PC-9 (cell line): ENCODE measurements around the gene HPCAL1.

ENCODE experiments used
- EZH2 ChIP-seq: fragments of 200-600 bp; sonication (generic); IDR thresholded peaks from 2 replicates; pipeline ENCODE4 v1.8.0; 2017; ENCODE audit warnings: antibody characterized with exemption, low read depth
- TF ChIP-seq, protein P1 (sequence below): fragments of 200-600 bp; sonication (generic); conservative IDR thresholded peaks from 2 replicates; pipeline ENCODE4 v1.6.1; 2017; ENCODE audit warnings: mixed run types, antibody characterized with exemption, mild to moderate bottlenecking, moderate library complexity

DNA sequence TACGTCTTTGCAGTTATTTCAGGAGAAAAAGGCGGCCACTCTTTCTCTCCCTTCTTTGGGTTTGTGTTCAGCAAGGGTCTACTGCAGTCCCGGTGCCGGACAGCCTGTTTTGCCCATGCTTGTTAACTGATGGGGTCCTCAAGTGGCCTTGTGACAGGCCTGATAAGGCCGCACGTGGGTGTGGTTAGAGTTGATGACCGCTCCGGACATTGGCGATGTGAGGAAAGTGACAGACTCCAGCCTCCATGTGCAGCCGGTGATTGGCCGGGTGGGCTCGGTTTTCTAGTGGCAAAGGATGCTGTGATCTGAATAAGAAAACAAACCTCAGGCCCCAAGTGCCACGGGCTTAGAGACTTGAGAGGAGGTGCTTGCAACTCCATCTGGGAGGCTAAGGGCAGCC is 15.6 kb downstream of the HPCAL1 start:
- TF ChIP-seq, protein P1, sequence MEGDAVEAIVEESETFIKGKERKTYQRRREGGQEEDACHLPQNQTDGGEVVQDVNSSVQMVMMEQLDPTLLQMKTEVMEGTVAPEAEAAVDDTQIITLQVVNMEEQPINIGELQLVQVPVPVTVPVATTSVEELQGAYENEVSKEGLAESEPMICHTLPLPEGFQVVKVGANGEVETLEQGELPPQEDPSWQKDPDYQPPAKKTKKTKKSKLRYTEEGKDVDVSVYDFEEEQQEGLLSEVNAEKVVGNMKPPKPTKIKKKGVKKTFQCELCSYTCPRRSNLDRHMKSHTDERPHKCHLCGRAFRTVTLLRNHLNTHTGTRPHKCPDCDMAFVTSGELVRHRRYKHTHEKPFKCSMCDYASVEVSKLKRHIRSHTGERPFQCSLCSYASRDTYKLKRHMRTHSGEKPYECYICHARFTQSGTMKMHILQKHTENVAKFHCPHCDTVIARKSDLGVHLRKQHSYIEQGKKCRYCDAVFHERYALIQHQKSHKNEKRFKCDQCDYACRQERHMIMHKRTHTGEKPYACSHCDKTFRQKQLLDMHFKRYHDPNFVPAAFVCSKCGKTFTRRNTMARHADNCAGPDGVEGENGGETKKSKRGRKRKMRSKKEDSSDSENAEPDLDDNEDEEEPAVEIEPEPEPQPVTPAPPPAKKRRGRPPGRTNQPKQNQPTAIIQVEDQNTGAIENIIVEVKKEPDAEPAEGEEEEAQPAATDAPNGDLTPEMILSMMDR: no peak
- no peak for TF ChIP-seq EZH2
